Measurements from ENCODE around the gene SMIM26. TPM values are rescaled to one million over a fixed set of nuclear protein-coding genes. Genes with fewer than 3 reads are reported as not detected.

The SMIM26 gene
- total and polyA plus RNA-seq, 2 of the 8 experiments (the other 6 are each of a cell fraction or from before 2014, with no cell fraction given): 69.8 to 95.0 TPM

DNA sequence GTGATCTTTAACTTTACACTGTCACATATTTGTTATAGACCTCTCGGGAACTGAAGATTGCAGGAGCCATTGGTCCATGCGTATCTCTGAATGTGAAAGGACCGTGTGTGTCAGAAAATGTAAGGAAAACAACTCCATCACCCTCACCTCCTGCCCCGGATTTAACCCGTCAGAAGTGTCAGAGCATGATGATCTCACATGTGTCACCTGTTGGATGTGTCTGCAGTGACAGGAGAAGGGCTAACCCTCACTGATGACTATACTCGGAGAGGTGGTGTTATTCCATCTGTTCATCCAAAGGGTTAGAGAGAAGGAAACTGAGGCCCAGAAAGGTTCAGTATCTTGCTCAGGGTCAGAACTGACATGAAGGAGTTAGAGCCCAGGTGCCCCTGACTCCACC lies 34.6 kb upstream of the SMIM26 start:
- H4K5ac ChIP-seq (ENCODE audit: insufficient read length, low read depth, low read length): no peak overlapping the region
- no peak overlapping the region for H4K8ac ChIP-seq (ENCODE audit: extremely low read depth, insufficient read depth, low read length)
- DNase-seq (ENCODE audit: low read depth in 1 of 2, low spot score in 2 of 2) (no peak), FAIRE-seq (no peak)
- H3K79me1 ChIP-seq (ENCODE audit: low read depth, low read length): no peaks in the 10 kb centered on the region; the same call in none of the 2 replicates
- ChIA-PET POLR2A (ENCODE audit: partially characterized antibody) (no interaction called here), CTCF (ENCODE audit: partially characterized antibody) (no interaction called here)
- no peak overlapping the region for H2BK12ac ChIP-seq (ENCODE audit: low read depth, low read length)
- no peak overlapping the region for H4K91ac ChIP-seq (replicated peaks; ENCODE audit: insufficient read length, low read length)
- H3K4me3 ChIP-seq (ENCODE audit: extremely low read depth in 1 of 4, insufficient read depth in 2 of 4, low read depth in 3 of 4, low read length in 4 of 4): no peak overlapping the region
- no peaks in the 10 kb centered on the region for H3K9me3 ChIP-seq (ENCODE audit: insufficient read depth in 2 of 2, low read depth in 1 of 2, low read length in 1 of 2)
- H3K56ac ChIP-seq (replicated peaks; ENCODE audit: insufficient read length, low read depth, low read length): no peak overlapping the region
- H3K4ac ChIP-seq (replicated peaks; ENCODE audit: insufficient read length, low read depth, low read length): no peak overlapping the region
- no peak overlapping the region for H2BK20ac ChIP-seq (ENCODE audit: low read length)
- H3K18ac ChIP-seq (ENCODE audit: extremely low read depth, low read length): no peak overlapping the region
- TF ChIP-seq CREB1 (IDR thresholded peaks at IDR 0.05) (no peak), TEAD4 (IDR thresholded peaks at IDR 0.05; ENCODE audit: low read depth, low read length) (no peak), RFX5 (IDR thresholded peaks at IDR 0.05; ENCODE audit: borderline replicate concordance, low read depth, low read length) (no peak), SP1 (IDR thresholded peaks at IDR 0.05; ENCODE audit: low read depth, low read length) (no peak), MAFK (IDR thresholded peaks at IDR 0.05; ENCODE audit: low read depth, low read length) (no peak), GTF2F1 (IDR thresholded peaks at IDR 0.05; ENCODE audit: borderline replicate concordance, low read depth, low read length) (no peak), POLR2A (IDR thresholded peaks at IDR 0.05; ENCODE audit: control extremely low read depth in 1 of 2, low read depth in 2 of 2, low read length in 2 of 2) (no peak), JUND (IDR thresholded peaks at IDR 0.05; ENCODE audit: low read length) (no peak), SIN3A (conservative IDR thresholded peaks at IDR 0.05 in 1 of 2, IDR thresholded peaks at IDR 0.05 in 1 of 2; ENCODE audit: low read depth in 1 of 2, low read length in 2 of 2) (no peak), KDM1A (IDR thresholded peaks at IDR 0.05; ENCODE audit: borderline replicate concordance, low read length) (no peak)
- peaks cover 2% of the 10 kb centered on the region in 2 experiments for H4K20me1 ChIP-seq (replicated peaks in 1 of 2; ENCODE audit: control insufficient read depth in 1 of 2, insufficient read depth in 2 of 2, low read length in 2 of 2)
- no peak overlapping the region for H3K23ac ChIP-seq (ENCODE audit: insufficient read length)
- H3K27me3 ChIP-seq (replicated peaks in 1 of 4; ENCODE audit: control insufficient read depth in 3 of 4, extremely low read depth in 1 of 4, insufficient read depth in 3 of 4, low read length in 3 of 4): no peaks in the 10 kb centered on the region
- H2BK5ac ChIP-seq (ENCODE audit: low read depth, low read length): no peak overlapping the region
- no peak overlapping the region for H3K27ac ChIP-seq (ENCODE audit: low read depth, low read length)
- no peak overlapping the region for H3K4me2 ChIP-seq (ENCODE audit: insufficient read depth in 1 of 2, low read depth in 2 of 2, low read length in 2 of 2)
- no peaks in the 10 kb centered on the region for H3K79me2 ChIP-seq (ENCODE audit: control insufficient read depth in 1 of 2, insufficient read depth in 2 of 2, low read length in 2 of 2)
- H3K36me3 ChIP-seq (ENCODE audit: control insufficient read depth in 2 of 4, insufficient read depth in 4 of 4, low read length in 3 of 4): peaks cover 16 to 67% (median 60%) of the 10 kb centered on the region in 4 experiments
- H3K4me1 ChIP-seq (replicated peaks in 1 of 4; ENCODE audit: control insufficient read depth in 3 of 4, insufficient read depth in 4 of 4, low read length in 3 of 4): no peaks in the 10 kb centered on the region
- no peak overlapping the region for H3K14ac ChIP-seq (ENCODE audit: insufficient read length)
- no peak overlapping the region for H2AK5ac ChIP-seq (ENCODE audit: low read depth, low read length)
- no peak overlapping the region for H3K9ac ChIP-seq (replicated peaks in 1 of 4; ENCODE audit: extremely low read depth in 1 of 4, low read depth in 3 of 4, low read length in 3 of 4)
- no peaks in the 10 kb centered on the region for H3K23me2 ChIP-seq (ENCODE audit: low read depth, low read length)
- 89% methylated on average over 6 of the region's 6 CpGs; no CpG with 5 or more reads in 1 of the 2 experiments for WGBS, 2 experiments (ENCODE audit: extremely low coverage in 1 of 2, insufficient coverage in 1 of 2, insufficient read length in 1 of 2, insufficient replicate concordance in 2 of 2, low coverage in 1 of 2, low lambda C conversion rate in 2 of 2, missing lambda C conversion rate in 1 of 2)
- H2BK120ac ChIP-seq (replicated peaks; ENCODE audit: low read depth, low read length): no peak overlapping the region
- H2AFZ ChIP-seq (ENCODE audit: low read length): no peak overlapping the region
- no peak overlapping the region for H2BK15ac ChIP-seq (ENCODE audit: low read length)

All from H1 (cell line).